ENCODE measurements around the gene CTR9.
"Not testable (repeated sequence)": the region's sequence is repeated elsewhere in the genome, so short reads cannot be mapped to it uniquely, and the experiment has no call there.

The CTR9 gene

GRCh38 chr11:10808235-10808552 is 57.1 kb downstream of the CTR9 start:
- H3K36me3 ChIP-seq (ENCODE audit: insufficient read depth, low read length), result peaks cover 50% of the 10 kb centered on the region
- peak overlapping the region; percentile 87 for H3K4me3 ChIP-seq (ENCODE audit: low read length)
- no peaks in the 10 kb centered on the region for H3K9me3 ChIP-seq (replicated peaks; ENCODE audit: low read length)
- H3K4me2 ChIP-seq (ENCODE audit: low read length), result peak overlapping the region; percentile 79
- H3K27me3 ChIP-seq (ENCODE audit: control insufficient read depth, insufficient read depth, low read length), result no peaks in the 10 kb centered on the region
- peaks cover 22% of the 10 kb centered on the region for H3K4me1 ChIP-seq (ENCODE audit: control insufficient read depth, insufficient read depth, low read length)
- H3K9ac ChIP-seq (ENCODE audit: low read depth, low read length), result peak overlapping the region; percentile 100

DNA sequence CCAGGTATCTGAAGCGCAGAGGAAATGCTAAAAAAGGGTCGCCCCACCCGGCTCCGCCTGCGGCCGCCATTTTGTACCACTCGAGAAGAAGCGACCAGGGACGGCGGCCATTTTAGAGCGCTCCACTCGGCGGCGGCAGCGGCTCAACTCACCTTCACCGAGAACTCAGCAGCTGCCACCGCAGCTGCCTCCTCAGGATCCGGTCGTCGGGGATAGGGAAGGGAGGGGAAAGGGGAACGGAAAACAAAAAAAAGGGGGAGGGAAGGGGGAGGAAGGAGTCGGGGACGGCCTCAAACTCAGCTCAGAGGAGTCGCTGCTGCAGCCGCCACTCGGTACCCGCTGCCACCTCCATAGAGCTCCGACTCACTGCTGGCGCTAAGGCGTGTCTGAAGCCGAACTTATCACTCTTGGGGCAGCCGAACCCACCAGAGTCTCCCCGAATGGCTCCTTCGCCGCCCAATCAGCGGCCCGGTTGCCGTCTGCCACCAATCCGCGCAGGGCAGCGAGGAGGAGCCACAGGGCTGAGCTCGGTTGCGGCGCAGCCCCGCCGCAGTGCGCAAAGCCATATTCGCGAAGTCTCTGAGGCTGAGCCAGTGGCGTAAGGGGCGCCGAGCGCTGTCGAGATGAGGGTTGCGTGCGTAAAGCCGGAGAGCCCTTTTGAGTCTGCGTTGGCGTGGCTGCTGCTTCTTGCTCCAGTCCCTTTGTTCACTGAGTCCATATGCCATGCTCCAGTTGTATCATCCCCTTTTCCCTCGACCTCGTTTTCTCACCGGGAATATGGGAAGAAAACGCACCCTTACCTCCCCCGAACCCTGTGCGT is 57.7 kb downstream of the CTR9 start, which contains the start of gene EIF4G2:
Gene EIF4G2 (minus strand): TSS at position 374 of the 820 bp plus-strand sequence.
- no peaks in the 10 kb centered on the region for H3K27me3 ChIP-seq (ENCODE audit: control insufficient read depth, insufficient read depth, low read length)
- H3K9ac ChIP-seq (ENCODE audit: low read depth, low read length), result peak within 1 kb of the TSS; percentile 100
- H3K4me1 ChIP-seq (ENCODE audit: control insufficient read depth, insufficient read depth, low read length), result peaks cover 22% of the 10 kb centered on the region

DNA sequence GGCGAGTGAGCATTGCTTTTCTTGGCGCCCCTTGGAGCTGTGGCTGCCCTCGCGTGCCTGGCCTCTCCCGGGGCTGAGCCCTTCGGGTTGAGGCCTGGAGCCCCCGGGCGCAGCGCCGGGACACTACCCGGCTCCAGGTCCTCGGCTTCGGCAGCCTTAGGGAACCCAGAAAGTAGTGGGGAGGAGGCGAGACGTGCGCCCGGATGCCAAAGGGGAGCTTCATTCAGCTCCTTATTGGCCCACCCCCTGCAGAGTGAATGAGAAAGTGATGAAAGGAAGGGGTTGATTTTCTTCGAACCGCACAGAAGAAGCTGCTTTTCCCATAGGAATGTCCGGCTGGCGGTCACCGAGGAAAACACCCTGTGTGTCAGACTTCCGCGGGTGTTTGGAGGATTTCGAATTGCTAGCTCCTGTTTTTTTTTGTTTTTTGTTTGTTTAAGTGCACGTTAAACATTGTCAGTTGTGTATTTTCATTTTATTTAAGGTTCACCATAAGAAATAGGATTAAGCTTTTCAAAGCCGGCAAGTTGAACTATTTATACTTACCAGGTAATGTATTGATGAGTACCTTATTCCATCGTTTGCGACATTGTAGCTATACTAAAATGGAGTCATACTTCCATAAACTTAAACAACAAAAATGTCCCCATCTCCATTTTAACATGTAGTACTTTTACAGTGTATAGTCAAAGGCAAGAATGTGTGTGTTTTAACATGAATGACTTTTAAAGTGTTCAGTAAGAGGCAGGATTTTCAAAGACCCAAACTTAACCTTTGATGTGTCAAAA is 58.5 kb downstream of the CTR9 start:
- H3K4me1 ChIP-seq (ENCODE audit: control insufficient read depth, insufficient read depth, low read length), result peaks cover 22% of the 10 kb centered on the region
- H3K9ac ChIP-seq (ENCODE audit: low read depth, low read length), result peak overlapping the region; percentile 92
- H3K4me2 ChIP-seq (ENCODE audit: low read length), result peak overlapping the region; percentile 94
- no peaks in the 10 kb centered on the region for H3K27me3 ChIP-seq (ENCODE audit: control insufficient read depth, insufficient read depth, low read length)
- peak overlapping the region; percentile 76 for H3K4me3 ChIP-seq (ENCODE audit: low read length)
- no peaks in the 10 kb centered on the region for H3K9me3 ChIP-seq (replicated peaks; ENCODE audit: low read length)
- H3K36me3 ChIP-seq (ENCODE audit: insufficient read depth, low read length), result peaks cover 37% of the 10 kb centered on the region

More for the DNA sequence above, 57.7 kb downstream of the CTR9 start, which contains the start of gene EIF4G2:
- H3K9me3 ChIP-seq (replicated peaks; ENCODE audit: low read length), result no peaks in the 10 kb centered on the region
- H3K4me3 ChIP-seq (ENCODE audit: low read length), result peak within 1 kb of the TSS; percentile 87
- peak within 1 kb of the TSS; percentile 94 for H3K4me2 ChIP-seq (ENCODE audit: low read length)
- H3K36me3 ChIP-seq (ENCODE audit: insufficient read depth, low read length), result peaks cover 45% of the 10 kb centered on the region

- no peaks in the 10 kb centered on the region for H3K9me3 ChIP-seq (replicated peaks; ENCODE audit: low read length)
- H3K27me3 ChIP-seq (ENCODE audit: control insufficient read depth, insufficient read depth, low read length), result no peaks in the 10 kb centered on the region
- H3K4me3 ChIP-seq (ENCODE audit: low read length), result no peak overlapping the region
- H3K9ac ChIP-seq (ENCODE audit: low read depth, low read length), result no peak overlapping the region
- peaks cover 12% of the 10 kb centered on the region for H3K4me1 ChIP-seq (ENCODE audit: control insufficient read depth, insufficient read depth, low read length)
- no peaks in the 10 kb centered on the region for H3K36me3 ChIP-seq (ENCODE audit: insufficient read depth, low read length)
- H3K4me2 ChIP-seq (ENCODE audit: low read length), result no peak overlapping the region
Observed at GRCh38 chr11:10813945-10814344, 62.9 kb downstream of the CTR9 start.

DNA sequence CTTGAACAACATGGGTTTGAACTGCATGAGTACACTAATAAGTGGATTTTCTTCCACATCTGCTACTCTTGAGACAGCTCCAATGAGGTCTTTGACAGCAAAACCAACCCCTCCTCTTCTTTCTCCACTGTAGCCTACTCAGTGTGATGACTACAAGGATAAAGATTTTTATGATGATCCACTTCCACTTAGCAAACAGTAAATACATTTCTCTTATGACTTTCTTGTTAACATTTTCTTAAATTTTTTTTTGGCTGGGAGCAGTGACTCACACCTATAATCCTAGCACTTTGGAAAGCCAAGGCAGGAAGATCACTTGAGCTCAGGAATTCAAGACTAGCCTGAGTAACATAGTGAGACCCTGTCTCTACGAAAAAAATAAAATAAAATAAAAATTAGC is 67.5 kb downstream of the CTR9 start:
- Histone ChIP-seq H3K4me3 (ENCODE audit: low read length) (no peak overlapping the region), H3K9me3 (replicated peaks; ENCODE audit: low read length) (no peaks in the 10 kb centered on the region), H3K9ac (ENCODE audit: low read depth, low read length) (no peak overlapping the region), H3K4me2 (ENCODE audit: low read length) (peak overlapping the region; percentile 11), H3K36me3 (ENCODE audit: insufficient read depth, low read length) (no peaks in the 10 kb centered on the region), H3K27me3 (ENCODE audit: control insufficient read depth, insufficient read depth, low read length) (no peaks in the 10 kb centered on the region), H3K4me1 (ENCODE audit: control insufficient read depth, insufficient read depth, low read length) (peaks cover 15% of the 10 kb centered on the region)

- not testable (repeated sequence) for H3K9ac ChIP-seq (ENCODE audit: low read depth, low read length); H3K27me3 ChIP-seq (ENCODE audit: control insufficient read depth, insufficient read depth, low read length); H3K4me2 ChIP-seq (ENCODE audit: low read length); H3K36me3 ChIP-seq (ENCODE audit: insufficient read depth, low read length); H3K4me3 ChIP-seq (ENCODE audit: low read length); H3K9me3 ChIP-seq (replicated peaks; ENCODE audit: low read length)
- peaks cover 16% of the 10 kb centered on the region for H3K4me1 ChIP-seq (ENCODE audit: control insufficient read depth, insufficient read depth, low read length)
Observed at GRCh38 chr11:10822491-10822890, 71.4 kb downstream of the CTR9 start.

- H3K9me3 ChIP-seq (replicated peaks; ENCODE audit: low read length), result no peaks in the 10 kb centered on the region
- H3K9ac ChIP-seq (ENCODE audit: low read depth, low read length), result no peak overlapping the region
- peak overlapping the region; percentile 31 for H3K4me2 ChIP-seq (ENCODE audit: low read length)
- H3K27me3 ChIP-seq (ENCODE audit: control insufficient read depth, insufficient read depth, low read length), result no peaks in the 10 kb centered on the region
- peaks cover 14% of the 10 kb centered on the region for H3K4me1 ChIP-seq (ENCODE audit: control insufficient read depth, insufficient read depth, low read length)
- no peaks in the 10 kb centered on the region for H3K36me3 ChIP-seq (ENCODE audit: insufficient read depth, low read length)
- H3K4me3 ChIP-seq (ENCODE audit: low read length), result no peak overlapping the region
Observed at GRCh38 chr11:10823152-10823579, 72.1 kb downstream of the CTR9 start.

DNA sequence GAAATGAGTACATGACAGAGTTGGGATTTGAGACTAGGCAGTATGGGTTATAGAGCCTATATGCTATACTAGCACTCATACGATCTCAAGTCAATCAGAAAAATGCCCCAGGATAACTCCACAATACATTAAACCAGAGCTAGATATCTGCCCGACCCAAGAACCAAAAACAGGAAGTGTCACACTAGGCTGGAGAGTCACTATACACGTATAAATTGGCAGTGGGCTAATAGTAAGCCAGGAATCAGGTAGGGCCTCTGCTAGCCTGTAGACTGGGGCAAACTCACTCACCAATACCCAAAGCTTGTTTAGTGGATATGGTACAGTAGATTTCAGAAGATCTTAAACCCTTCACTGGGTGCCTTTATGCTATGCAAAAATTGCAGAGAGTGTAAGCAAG is 73.8 kb downstream of the CTR9 start:
- Histone ChIP-seq H3K9ac (ENCODE audit: low read depth, low read length) (no peak overlapping the region), H3K4me3 (ENCODE audit: low read length) (no peak overlapping the region), H3K4me1 (ENCODE audit: control insufficient read depth, insufficient read depth, low read length) (peaks cover 6% of the 10 kb centered on the region)

GRCh38 chr11:10828402-10828801 is 77.4 kb downstream of the CTR9 start:
- Histone ChIP-seq H3K9ac (ENCODE audit: low read depth, low read length) (no peak overlapping the region), H3K27me3 (ENCODE audit: control insufficient read depth, insufficient read depth, low read length) (no peaks in the 10 kb centered on the region), H3K36me3 (ENCODE audit: insufficient read depth, low read length) (no peaks in the 10 kb centered on the region), H3K4me2 (ENCODE audit: low read length) (no peak overlapping the region), H3K4me3 (ENCODE audit: low read length) (no peak overlapping the region), H3K9me3 (replicated peaks; ENCODE audit: low read length) (no peaks in the 10 kb centered on the region), H3K4me1 (ENCODE audit: control insufficient read depth, insufficient read depth, low read length) (peaks cover 3% of the 10 kb centered on the region)

More for the DNA sequence above, 73.8 kb downstream of the CTR9 start:
- no peaks in the 10 kb centered on the region for H3K36me3 ChIP-seq (ENCODE audit: insufficient read depth, low read length)
- H3K4me2 ChIP-seq (ENCODE audit: low read length), result no peak overlapping the region
- no peaks in the 10 kb centered on the region for H3K9me3 ChIP-seq (replicated peaks; ENCODE audit: low read length)
- H3K27me3 ChIP-seq (ENCODE audit: control insufficient read depth, insufficient read depth, low read length), result no peaks in the 10 kb centered on the region

DNA sequence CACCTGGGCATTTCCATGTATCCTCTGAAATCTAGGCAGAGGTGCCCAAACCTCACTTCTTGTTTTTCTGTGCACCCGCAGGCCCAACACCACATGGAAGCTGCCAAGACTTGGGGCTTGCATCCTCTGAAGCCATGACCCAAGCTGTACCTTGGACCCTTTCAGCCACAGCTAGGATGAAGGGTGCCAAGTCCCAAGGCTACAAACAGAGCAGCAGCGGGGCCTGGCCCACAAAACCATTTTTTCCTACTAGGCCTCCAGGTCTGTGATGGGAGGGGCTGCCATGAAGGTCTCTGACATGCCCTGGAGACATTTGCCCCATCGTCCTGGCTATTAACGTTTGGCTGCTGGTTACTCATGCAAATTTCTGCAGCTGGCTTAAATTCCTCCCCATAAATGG is 78.1 kb downstream of the CTR9 start:
- Histone ChIP-seq H3K27me3 (ENCODE audit: control insufficient read depth, insufficient read depth, low read length) (no peaks in the 10 kb centered on the region), H3K9ac (ENCODE audit: low read depth, low read length) (no peak overlapping the region), H3K9me3 (replicated peaks; ENCODE audit: low read length) (no peaks in the 10 kb centered on the region), H3K4me1 (ENCODE audit: control insufficient read depth, insufficient read depth, low read length) (no peaks in the 10 kb centered on the region), H3K4me3 (ENCODE audit: low read length) (no peak overlapping the region), H3K4me2 (ENCODE audit: low read length) (no peak overlapping the region), H3K36me3 (ENCODE audit: insufficient read depth, low read length) (no peaks in the 10 kb centered on the region)

Data from skeletal muscle satellite cell (primary cell).